Caco-2 (cell line): ENCODE measurements around the gene HADHB. TPM values are rescaled to one million over a fixed set of nuclear protein-coding genes. Genes with fewer than 3 reads are reported as not detected.

Source experiments
- BruUV-seq: library from RNA; stranded (reverse); fragments of 400-500 nt; replicated peaks from 2 replicates; lab custom pipeline; 2021; lab: Mats Ljungman, UMichigan
- CTCF ChIA-PET: fragments of 300-600 bp; sonication (Branson Sonifier 250); formaldehyde crosslinking; loops from one replicate; lab custom pipeline; 2022; ENCODE audit warnings: antibody characterized with exemption; lab: Charles Lee
- POLR2A ChIA-PET: fragments of 300-600 bp; sonication (Branson Sonifier 250); formaldehyde crosslinking; loops from one replicate; lab custom pipeline; 2022; ENCODE audit warnings: antibody characterized with exemption; lab: Charles Lee
- DNase-seq, 2 experiments: peaks; one replicate each; pipeline versions ENCODE4 v3.0.0 to v3.0.0-alpha.2; 2020 to 2022
- H3K27me3 ChIP-seq: replicated peaks from 2 replicates; pipeline ENCODE4 v1.6.0; 2011; ENCODE audit warnings: low read length; ENCODE audit not compliant: control insufficient read depth, insufficient read depth
- H3K36me3 ChIP-seq: 2 replicates; pipeline ENCODE4 v1.5.1; 2011; ENCODE audit warnings: low read length; ENCODE audit not compliant: control insufficient read depth, insufficient read depth
- H3K4me1 ChIP-seq: fragments of 250-450 bp; sonication (Bioruptor Pico); 2 replicates; pipeline ENCODE4 v1.5.1; 2020; ENCODE audit warnings: mild to moderate bottlenecking
- H3K4me3 ChIP-seq: 2 replicates; pipeline ENCODE4 v1.5.1; 2011; ENCODE audit warnings: low read depth, mild to moderate bottlenecking, control low read depth, low read length
- H3K9me3 ChIP-seq: fragments of 250-450 bp; sonication (Bioruptor Pico); 2 replicates; pipeline ENCODE4 v1.5.1; 2020; ENCODE audit warnings: mild to moderate bottlenecking, moderate library complexity
- H3K27ac Mint-ChIP-seq: one replicate; pipeline ENCODE4 v1.8.0; 2022; ENCODE audit warnings: mixed read lengths; ENCODE audit not compliant: unreplicated experiment
- H3K27me3 Mint-ChIP-seq: one replicate; pipeline ENCODE4 v1.8.0; 2022; ENCODE audit warnings: mixed read lengths; ENCODE audit not compliant: insufficient read depth, unreplicated experiment
- H3K36me3 Mint-ChIP-seq: one replicate; pipeline ENCODE4 v1.8.0; 2022; ENCODE audit warnings: mild to moderate bottlenecking, mixed read lengths; ENCODE audit not compliant: insufficient read depth, unreplicated experiment
- H3K4me1 Mint-ChIP-seq: one replicate; pipeline ENCODE4 v1.8.0; 2022; ENCODE audit warnings: low read depth, mixed read lengths; ENCODE audit not compliant: unreplicated experiment
- H3K4me3 Mint-ChIP-seq: one replicate; pipeline ENCODE4 v1.8.0; 2022; ENCODE audit warnings: mild to moderate bottlenecking, moderate library complexity, mixed read lengths; ENCODE audit not compliant: unreplicated experiment
- H3K9me3 Mint-ChIP-seq: one replicate; pipeline ENCODE4 v1.8.0; 2022; ENCODE audit warnings: mixed read lengths; ENCODE audit not compliant: unreplicated experiment
- intact Hi-C: fragments of 100-400 bp; cut with micrococcal nuclease; formaldehyde crosslinking; loops from one replicate; pipeline ENCODE4 v1.10.0; 2022; ENCODE audit not compliant: unreplicated experiment
- total RNA-seq: library from RNA; stranded (reverse); gene quantifications from 2 replicates; pipeline ENCODE4 v1.2.3, GENCODE V29; 2022
- TF ChIP-seq, protein P1 (sequence below), 2 experiments: fragments of 200-600 bp in 1 of 2; IDR thresholded peaks; 1 replicate in 1 of 2; 2 replicates in 1 of 2; pipeline versions ENCODE4 v1.5.1 to v1.8.0; 2011 to 2022; ENCODE audit warnings: antibody characterized with exemption in 1 of 2, control low read depth in 1 of 2, inconsistent platforms in 1 of 2, low read depth in 1 of 2, low read length in 1 of 2, mild to moderate bottlenecking in 1 of 2, moderate library complexity in 1 of 2; ENCODE audit not compliant: insufficient read depth in 1 of 2, severe bottlenecking in 1 of 2, unreplicated experiment in 1 of 2

HADHB gene
- total RNA-seq, 1 experiment from 2014 or later = 93.2 TPM

GRCh38 chr2:26223018-26223417 lies 21.7 kb upstream of the HADHB start:
- Mint-ChIP-seq H3K4me1 (no peaks in the 10 kb centered on the region), H3K9me3 (no peaks in the 10 kb centered on the region), H3K4me3 (no peak overlapping the region), H3K27me3 (no peaks in the 10 kb centered on the region), H3K36me3 (peaks cover 51% of the 10 kb centered on the region), H3K27ac (no peak overlapping the region)
- Histone ChIP-seq H3K4me3 (no peak overlapping the region), H3K36me3 (no peaks in the 10 kb centered on the region), H3K4me1 (no peaks in the 10 kb centered on the region), H3K27me3 (no peaks in the 10 kb centered on the region), H3K9me3 (peaks cover 8% of the 10 kb centered on the region; the same call in 1 of the 2 replicates)
- CTCF ChIA-PET = no interaction called here
- POLR2A ChIA-PET = no interaction called here
- TF ChIP-seq, protein P1, sequence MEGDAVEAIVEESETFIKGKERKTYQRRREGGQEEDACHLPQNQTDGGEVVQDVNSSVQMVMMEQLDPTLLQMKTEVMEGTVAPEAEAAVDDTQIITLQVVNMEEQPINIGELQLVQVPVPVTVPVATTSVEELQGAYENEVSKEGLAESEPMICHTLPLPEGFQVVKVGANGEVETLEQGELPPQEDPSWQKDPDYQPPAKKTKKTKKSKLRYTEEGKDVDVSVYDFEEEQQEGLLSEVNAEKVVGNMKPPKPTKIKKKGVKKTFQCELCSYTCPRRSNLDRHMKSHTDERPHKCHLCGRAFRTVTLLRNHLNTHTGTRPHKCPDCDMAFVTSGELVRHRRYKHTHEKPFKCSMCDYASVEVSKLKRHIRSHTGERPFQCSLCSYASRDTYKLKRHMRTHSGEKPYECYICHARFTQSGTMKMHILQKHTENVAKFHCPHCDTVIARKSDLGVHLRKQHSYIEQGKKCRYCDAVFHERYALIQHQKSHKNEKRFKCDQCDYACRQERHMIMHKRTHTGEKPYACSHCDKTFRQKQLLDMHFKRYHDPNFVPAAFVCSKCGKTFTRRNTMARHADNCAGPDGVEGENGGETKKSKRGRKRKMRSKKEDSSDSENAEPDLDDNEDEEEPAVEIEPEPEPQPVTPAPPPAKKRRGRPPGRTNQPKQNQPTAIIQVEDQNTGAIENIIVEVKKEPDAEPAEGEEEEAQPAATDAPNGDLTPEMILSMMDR (IDR thresholded peaks at IDR 0.05; ENCODE audit: insufficient read depth in 1 of 2, low read depth in 1 of 2, low read length in 1 of 2, severe bottlenecking in 1 of 2, unreplicated experiment in 1 of 2) = no peak
- intact Hi-C loops = no loop called here
- BruUV-seq = no TSS peak
- no peak for DNase-seq

DNA sequence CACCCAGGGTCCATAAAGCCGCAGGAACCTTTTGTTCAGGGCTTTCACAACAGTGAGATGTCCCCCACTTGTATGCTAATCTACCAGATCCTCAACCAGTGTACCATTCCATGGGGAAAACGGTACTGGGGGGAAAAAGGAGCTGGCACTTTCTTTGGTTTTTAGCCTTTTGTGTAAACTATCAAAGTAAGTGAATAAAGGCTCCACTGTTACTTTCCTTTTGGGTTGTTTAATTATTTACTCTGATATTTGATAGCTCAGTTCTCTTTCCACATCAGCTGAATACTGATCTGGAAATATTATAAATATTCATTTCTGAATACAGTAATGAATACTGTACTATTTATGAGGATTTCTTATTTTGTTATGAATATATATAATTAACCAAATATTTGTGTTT lies 20.6 kb upstream of the HADHB start:
- Histone ChIP-seq H3K27me3 (no peaks in the 10 kb centered on the region), H3K36me3 (no peaks in the 10 kb centered on the region), H3K4me1 (no peaks in the 10 kb centered on the region), H3K4me3 (no peak overlapping the region), H3K9me3 (peaks cover 8% of the 10 kb centered on the region; the same call in 1 of the 2 replicates)
- Mint-ChIP-seq H3K9me3 (no peaks in the 10 kb centered on the region), H3K36me3 (peaks cover 56% of the 10 kb centered on the region), H3K4me3 (no peak overlapping the region), H3K4me1 (no peaks in the 10 kb centered on the region), H3K27ac (no peak overlapping the region), H3K27me3 (no peaks in the 10 kb centered on the region)
- no TSS peak for BruUV-seq
- TF ChIP-seq, protein P1 (IDR thresholded peaks at IDR 0.05; ENCODE audit: insufficient read depth in 1 of 2, low read depth in 1 of 2, low read length in 1 of 2, severe bottlenecking in 1 of 2, unreplicated experiment in 1 of 2) = no peak
- CTCF ChIA-PET = interaction anchor here (0.6 kb wide), 1 partner anchor 1079 kb away, joined by 3 read pairs; no protein-coding TSS in a partner anchor
- no peak for DNase-seq
- POLR2A ChIA-PET = no interaction called here
- intact Hi-C loops = no loop called here

DNA sequence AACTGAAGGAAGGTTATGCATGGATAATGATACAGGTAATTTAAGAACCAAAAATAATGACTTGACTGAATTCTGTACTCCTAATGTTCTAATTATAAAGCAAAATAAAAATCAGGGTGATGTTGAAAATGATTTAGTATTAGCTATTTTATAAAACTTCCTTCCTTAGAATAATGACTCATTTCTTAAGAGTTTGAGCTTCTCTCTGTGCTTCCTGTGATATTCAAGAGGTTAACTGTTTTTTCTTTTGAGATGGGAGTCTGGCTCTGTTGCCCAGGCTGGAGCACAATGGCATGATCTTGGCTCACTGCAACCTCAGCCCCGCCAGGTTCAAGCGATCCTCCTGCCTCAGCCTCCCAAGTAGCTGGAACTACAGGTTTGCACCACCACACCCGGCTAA lies 15.1 kb upstream of the HADHB start:
- CTCF ChIA-PET = no interaction called here
- no peak overlapping the region for H3K4me3 Mint-ChIP-seq
- H3K27me3 ChIP-seq = no peaks in the 10 kb centered on the region
- H3K4me1 ChIP-seq = no peaks in the 10 kb centered on the region
- no TSS peak for BruUV-seq
- H3K27ac Mint-ChIP-seq = no peak overlapping the region
- H3K9me3 ChIP-seq = peaks cover 8% of the 10 kb centered on the region; the same call in 1 of the 2 replicates
- no peaks in the 10 kb centered on the region for H3K27me3 Mint-ChIP-seq
- no peak for DNase-seq
- peaks cover 64% of the 10 kb centered on the region for H3K36me3 Mint-ChIP-seq
- H3K36me3 ChIP-seq = no peaks in the 10 kb centered on the region; the same call in 1 of the 2 replicates
- POLR2A ChIA-PET = no interaction called here
- no peaks in the 10 kb centered on the region for H3K4me1 Mint-ChIP-seq
- intact Hi-C loops = no loop called here
- TF ChIP-seq, protein P1 (IDR thresholded peaks at IDR 0.05; ENCODE audit: insufficient read depth in 1 of 2, low read depth in 1 of 2, low read length in 1 of 2, severe bottlenecking in 1 of 2, unreplicated experiment in 1 of 2) = no peak
- no peak overlapping the region for H3K4me3 ChIP-seq
- H3K9me3 Mint-ChIP-seq = no peaks in the 10 kb centered on the region
